HG03571 (cell line): ENCODE results near the gene SMIM20.

Source experiments
- ATAC-seq: cut with Tn5 transposase; IDR thresholded peaks from one replicate; pipeline ENCODE4 v1.9.1; 2021; ENCODE audit not compliant: unreplicated experiment

Gene SMIM20

DNA sequence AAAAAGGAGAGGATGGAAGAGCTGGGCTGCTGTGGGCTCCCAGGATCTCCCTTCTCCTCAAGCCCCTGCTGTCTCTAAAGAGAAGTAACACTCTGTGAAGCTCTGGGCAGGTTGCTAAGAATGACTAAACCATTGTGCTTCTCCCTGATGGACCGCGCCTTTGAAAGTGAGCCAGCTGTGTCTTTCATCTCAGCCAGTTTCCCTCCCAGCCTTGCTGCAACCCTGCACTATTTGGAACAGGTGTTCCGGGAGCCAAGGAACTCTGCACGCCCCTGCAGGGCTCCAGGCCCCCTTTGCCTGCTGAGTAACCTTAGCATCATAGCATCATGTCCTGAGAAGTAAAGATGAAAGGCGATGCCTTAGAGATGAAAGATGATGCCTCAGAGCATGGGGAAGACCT, 39.7 kb downstream of the SMIM20 start:
- ATAC-seq: no peak

DNA sequence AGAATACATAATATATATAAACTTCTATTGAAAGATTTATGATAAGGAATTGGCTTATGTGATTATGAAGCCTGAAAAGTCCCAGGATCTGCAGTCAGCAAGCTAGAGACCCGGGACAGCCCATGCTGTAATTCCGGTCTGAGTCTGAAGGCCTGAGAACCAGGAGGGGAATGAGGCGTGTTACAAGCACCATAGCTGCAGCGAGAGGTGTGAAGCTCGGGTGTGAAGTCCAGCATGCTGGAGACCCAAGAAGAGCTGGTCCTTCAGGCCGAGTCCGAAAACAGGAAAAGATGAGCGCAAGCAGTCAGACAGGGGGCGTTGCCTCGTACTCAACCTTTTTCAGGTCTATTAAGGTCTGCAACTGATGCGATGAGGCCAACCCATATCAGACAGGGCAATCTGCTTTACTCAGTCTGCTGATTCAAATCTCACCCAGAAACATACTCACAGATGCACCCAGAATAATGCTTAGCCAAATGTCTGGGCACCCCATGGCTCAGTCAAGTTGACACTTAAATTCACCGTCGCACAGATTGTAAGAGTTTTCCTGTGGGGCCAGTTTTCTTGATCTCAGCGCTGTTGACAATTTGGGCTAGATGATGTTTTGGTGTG, 40.4 kb downstream of the SMIM20 start:
- ATAC-seq: no peak

DNA sequence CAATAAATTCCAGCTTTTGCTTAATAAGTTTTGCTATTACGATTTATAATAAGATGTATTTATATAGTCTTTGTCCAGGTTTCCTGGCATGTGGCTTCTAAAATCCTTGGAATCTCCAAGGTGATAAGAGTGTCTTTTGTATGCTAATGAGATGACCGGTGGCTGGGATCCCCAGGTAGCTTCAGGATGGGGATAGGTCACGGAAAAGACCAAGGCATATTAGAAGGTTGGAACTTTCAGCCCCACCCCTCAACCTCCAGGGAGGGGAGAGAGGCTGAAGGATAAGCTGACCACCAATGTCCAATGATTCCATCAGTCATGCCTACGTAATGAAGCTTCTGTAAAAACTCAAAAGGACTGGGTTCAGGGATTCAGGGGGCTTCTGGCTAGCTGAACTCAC, 41.7 kb downstream of the SMIM20 start:
- ATAC-seq: no peak

DNA sequence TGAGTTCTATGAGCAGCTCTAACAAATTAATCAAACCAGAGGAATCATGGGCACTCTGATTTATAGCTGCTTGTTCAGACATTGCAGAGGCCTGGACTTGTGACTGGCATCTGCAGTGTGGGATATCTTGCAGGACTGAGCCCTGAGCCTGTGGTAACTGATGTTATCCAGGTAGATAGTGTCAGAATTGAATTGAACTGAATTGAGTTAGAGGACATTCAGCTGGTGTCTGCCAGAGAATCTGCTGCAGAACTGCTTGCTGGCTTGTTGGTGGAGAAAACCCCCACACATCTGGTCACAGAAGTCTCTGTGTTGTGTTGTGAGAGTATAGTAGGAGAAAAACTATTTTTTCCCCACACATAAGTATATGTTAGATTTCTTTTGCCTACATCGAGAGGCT, 42.2 kb downstream of the SMIM20 start:
- no peak for ATAC-seq

DNA sequence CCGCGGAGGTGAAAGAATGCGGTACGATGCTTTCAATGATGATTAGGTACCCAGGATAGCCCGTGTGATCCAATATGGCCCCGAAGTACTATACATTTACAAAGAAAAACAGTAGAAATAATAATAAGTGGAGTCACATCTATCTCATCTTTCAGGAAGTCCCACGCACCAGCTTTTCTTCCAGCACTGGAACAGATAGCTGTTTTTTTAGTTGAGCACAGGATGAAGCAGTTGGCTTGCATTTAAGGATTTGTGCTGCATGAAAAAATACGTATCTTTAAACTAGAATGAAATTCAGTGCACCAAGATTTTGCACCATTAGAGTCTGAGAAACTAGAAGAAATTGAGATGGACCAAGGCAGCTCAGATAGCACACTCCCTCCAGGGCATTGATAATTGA, 44.1 kb downstream of the SMIM20 start:
- ATAC-seq: no peak

DNA sequence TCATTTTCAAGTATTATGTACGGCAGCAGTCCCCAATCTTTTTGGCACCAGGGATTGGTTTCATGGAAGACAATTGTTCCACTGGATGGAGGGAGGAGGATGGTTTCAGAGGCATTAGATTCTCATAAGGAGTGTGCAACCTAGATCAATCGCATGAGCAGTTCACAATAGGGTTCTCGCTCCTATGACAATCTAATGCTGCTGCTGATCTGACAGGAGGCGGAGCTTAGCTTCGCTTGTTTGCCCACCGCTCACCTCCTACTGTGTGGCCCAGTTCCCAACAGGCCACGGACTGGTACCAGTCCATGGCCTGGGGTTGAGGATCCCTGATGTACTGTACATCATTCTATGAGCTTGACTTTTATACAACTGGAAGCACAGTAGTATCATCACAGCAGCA, 48.4 kb downstream of the SMIM20 start:
- no peak for ATAC-seq

DNA sequence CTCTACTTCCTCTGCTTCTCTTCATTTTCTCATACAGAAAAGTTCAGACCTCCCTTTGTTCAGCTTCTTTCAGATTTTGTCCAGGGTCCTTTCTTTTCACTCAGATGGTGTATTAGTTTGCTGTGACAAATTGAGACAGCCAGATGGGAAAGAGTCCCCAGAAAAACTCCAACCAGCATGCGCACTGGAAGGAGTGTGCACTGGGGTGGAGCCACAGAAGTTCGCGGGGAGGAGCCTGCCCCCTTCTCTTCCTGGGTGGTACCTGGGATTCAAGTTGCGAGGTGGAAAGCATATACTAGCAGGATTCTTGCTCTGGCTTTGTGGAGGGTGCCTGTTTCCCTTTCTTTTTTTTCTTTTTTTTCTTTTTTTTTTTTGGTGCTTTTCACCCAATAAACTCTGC, 51.6 kb downstream of the SMIM20 start:
- no peak for ATAC-seq

DNA sequence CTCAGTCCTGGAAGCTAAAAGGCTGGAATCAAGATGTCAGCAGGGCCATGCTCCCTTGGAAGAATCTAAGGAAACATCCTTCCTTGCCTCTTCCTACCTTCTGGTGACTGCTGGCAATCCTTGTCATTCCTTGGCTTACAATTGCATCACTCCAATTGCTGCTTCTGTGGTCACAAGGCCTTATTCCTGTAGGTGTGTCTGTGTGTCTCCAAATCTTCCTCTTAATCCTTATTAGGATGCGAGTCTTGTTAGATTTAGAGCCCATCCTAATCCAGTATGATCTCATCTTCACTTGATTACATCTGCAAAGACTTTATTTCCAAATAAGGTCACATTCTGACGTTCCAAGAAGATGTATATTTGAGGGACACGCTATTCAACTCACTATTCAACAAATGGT, 52.2 kb downstream of the SMIM20 start:
- no peak for ATAC-seq

DNA sequence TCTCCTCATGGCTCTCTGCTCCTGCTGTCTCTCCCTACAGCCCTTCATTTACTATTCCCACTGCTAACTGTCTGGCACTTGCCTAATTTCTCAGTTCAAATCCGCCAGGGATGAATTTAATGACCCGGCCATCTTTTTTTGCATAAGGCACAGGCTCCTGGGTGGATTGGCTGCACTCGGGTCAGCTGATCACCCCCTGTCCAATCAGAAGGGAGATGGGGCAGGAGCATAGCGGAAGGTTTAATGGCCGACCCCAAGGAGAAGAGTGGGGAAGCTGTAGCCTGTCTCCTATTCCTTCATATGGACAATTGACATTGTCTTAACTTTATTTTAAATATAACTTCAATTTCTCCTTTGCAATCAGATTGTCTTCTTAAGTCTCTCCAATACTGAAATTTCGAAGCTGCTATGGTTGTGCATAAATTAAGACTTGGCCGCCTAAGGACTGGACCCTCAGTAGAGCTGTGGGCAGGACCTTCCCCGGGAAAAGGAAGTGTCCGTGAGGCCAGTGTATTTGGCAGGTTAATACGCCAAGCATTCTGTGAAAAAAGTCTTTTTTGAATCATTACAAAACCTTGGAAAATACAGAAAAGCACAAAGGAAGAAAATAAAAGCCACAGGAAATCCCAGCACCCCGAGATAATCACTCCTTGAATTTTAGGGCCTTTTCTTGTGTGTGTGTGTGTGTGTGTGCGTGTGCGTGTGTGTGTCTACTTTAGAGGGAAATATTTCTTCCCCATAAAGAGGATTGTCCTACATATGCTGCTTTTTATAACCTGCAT, 55.5 kb downstream of the SMIM20 start:
- ATAC-seq: no peak

DNA sequence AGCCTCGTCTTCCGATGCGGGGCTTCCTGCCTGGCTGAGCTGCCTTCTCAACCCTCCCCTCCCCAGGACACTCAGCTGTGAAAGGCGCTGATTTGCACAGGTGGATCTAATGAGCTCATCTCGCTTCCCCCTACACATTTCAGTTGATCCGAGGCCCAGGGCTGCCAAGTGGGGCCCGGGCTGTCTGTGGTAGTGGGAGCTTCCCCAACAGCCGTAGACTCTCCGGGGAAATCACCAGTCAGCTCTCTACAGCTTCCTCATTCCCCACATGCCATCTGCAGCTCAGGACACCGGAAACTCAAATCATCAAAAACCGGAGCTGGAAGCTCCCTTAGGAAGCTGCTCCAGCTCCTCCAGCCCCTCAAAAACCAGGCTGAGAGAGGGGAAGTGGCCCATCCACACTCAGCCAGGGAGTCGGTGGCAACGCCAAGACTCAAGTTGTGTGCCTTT, 56.2 kb downstream of the SMIM20 start:
- peak; percentile 57 for ATAC-seq

DNA sequence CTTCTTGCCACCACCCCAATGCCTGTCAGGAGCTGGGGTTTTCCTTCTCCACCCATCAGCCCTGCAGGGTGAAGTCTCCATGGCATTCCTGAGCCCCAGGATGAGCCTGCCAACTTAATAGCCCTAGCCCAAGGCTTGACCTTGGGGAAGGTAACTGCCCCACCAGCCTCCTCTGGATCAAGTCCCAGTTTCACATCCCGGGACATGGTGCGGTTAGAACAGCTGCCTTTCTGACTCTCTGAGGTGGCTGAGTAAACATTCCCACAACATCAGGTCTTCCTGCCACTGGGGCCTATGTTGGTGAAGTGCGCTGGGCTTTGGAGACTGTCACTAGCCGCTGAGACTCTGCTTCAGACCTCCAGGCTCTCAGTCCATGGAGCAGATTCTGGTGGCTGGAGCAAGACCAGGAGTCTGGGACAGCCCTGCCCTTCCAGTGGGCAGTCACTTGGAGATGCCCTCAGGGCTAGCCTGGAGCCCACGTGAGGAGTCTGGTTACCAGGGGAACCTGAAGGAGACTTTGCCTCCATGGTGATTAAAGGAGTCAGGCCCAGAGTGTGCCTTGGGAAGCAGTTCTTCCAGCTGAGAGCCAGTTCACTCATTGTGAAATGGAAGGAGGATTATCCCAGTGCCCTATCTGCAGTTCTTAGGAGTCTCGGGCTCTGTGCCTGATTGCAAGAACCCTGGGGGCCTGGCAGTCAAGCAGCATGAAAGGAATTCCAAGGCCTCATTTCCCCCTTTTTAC, 56.8 kb downstream of the SMIM20 start:
- ATAC-seq: no peak

DNA sequence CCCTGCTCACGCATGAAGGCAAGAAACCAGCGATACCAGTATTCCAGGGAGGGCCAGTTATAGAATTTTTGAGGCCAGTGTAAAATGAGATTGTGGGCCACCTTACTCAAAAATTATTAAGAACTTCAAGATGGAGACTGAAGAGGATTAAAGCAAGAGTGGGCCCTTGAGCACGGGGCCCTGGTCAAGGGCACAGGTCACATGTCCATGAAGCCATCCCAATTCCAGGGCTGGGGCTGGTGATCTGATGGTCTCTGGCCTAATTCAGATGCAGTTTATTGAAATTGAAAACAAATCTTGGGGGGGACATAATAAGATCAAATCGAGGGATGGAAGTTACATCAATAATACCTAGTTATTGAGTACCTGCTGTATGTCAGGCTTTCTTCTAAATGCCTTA, 58.3 kb downstream of the SMIM20 start:
- ATAC-seq: no peak

DNA sequence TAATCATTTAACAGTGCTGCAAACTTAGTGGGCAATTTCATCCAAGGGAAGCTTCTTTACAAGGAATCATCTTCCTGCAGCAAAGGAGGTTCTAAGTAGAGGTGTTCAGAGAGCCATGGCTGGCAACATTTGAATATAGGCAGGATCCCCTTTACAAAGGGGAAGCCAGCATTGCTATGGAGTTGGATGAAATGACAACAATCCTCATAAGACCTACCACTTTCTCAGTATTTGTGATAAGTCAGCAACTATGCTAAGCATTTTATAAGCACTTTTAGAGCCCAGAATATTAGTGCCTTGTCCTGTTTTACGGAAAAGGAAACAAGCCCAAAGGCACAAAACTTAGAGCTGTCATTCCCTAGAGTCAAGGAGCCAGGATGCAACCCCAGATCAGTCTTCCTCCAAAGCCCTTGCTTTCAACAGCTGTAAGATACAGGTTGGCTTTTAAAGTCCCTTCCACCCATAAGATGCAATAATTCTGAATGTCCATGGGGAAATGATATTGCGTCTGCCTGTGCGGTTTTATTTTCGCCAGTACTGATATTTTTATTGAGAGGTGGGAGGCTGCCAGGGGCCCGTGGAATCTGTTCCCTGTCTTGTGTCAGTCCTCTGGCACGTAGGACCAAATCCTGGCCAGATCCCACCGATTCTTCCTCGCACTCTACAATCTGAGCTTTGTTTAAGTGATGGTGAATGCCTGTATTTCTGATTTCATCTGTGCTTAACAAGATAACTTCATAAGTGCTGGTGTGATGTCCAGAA, 59.1 kb downstream of the SMIM20 start:
- no peak for ATAC-seq

DNA sequence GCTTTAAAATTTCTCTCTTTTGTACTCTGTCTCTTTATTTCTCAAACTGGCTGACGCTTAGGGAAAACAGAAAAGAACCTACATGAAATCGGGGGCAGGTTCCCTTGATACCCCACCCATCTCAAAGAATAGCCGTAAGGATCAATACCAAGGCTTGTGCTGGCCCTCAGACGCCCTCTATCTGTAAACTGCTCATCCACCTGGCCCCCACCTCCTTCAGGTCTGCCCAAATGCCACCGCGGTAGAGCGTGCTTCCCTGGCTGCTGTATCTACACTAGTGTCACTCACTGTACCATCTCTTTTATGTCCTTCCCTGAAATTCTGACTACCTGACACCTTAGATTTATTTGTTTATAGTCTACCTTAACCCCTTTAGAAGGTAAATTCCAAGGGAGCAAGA, 62.8 kb downstream of the SMIM20 start:
- ATAC-seq: no peak

DNA sequence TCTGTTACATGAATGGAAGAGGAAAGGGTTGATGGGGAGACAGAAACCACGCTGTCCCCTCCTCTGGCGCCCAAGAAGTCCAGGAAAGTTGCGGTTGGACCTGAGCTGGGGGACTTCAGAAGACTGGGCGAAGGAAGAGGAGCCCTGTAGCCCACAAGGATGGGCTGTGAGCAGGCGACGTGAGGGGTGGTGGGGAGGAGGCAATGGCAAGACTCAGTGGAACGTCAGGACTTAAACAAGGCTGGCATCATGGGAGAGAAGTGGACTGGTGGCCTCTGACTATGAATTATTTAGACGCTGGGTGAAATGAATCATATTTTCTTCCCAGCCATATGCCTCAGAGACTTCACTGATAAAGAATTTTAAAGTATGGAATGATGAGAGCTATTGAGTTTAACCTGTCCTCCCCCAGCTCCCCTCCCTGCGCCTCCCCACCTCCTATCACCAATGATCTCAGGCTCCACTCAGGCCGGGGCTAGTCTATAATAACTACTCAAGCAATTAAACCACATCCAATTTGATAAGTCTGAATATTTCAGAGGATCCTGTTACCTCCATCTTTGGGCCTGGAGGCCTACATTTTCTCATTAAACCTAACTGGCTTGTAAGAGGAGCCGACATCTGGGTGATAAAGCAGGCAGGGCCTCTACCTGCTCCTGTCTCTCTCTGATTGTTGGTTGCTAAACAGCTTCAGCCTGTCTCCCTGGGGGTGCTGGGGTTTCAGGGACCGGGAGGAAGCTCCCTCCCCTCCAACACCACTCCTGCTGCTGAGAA, 63.6 kb downstream of the SMIM20 start:
- ATAC-seq: no peak

DNA sequence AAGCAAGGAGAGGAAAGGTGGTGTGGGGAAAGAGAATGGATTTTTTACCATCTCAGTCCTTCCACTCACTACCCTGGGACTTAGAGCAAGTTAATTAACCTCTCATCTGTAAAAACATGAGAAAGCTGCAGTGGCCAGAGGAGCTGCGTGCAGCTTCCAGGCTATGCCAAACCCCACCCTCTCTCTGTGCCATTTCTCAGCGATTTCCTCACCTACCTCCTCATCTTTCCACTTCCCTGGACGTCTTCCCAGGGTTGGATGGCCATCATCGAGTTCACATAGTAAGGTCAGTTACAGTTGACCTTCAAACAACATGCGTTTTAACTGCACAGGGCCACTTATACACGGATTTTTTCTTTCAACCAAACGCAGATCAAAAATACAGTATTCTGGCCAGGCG, 64.3 kb downstream of the SMIM20 start:
- no peak for ATAC-seq
